NB4 (cell line): ENCODE measurements around the gene HPCAL4.

ENCODE experiments used
- DNase-seq: peaks from one replicate; pipeline ENCODE4 v3.0.0; 2010; ENCODE audit warnings: low read depth
- H3K4me3 ChIP-seq: one replicate; pipeline ENCODE4 v1.5.1; 2011; ENCODE audit warnings: mild to moderate bottlenecking, low read depth, low read length, moderate library complexity
- CTCF ChIP-seq: IDR thresholded peaks from one replicate; pipeline ENCODE4 v1.5.1; 2012; ENCODE audit warnings: low read depth, low read length
- MAX ChIP-seq: IDR thresholded peaks from 2 replicates; pipeline ENCODE4 v1.6.1; 2011; ENCODE audit warnings: low read depth, low read length
- MYC ChIP-seq: IDR thresholded peaks from 2 replicates; pipeline ENCODE4 v1.6.1; 2011; ENCODE audit warnings: low read depth, low read length
- POLR2A ChIP-seq: IDR thresholded peaks from 2 replicates; pipeline ENCODE4 v1.6.1; 2011; ENCODE audit warnings: mild to moderate bottlenecking; ENCODE audit not compliant: insufficient read length; ENCODE audit errors: extremely low read depth

The HPCAL4 gene

GRCh38 chr1:39700348-39700747 lies 9.1 kb upstream of the HPCAL4 start:
- H3K4me3 ChIP-seq: no peak overlapping the region
- TF ChIP-seq POLR2A: no peak
- TF ChIP-seq CTCF: no peak
- TF ChIP-seq MAX: no peak
- TF ChIP-seq MYC: no peak
- no peak for DNase-seq

- TF ChIP-seq CTCF: no peak
- no peak for TF ChIP-seq POLR2A
- TF ChIP-seq MYC: no peak
- TF ChIP-seq MAX: no peak
- DNase-seq: no peak
- no peak overlapping the region for H3K4me3 ChIP-seq
Observed at GRCh38 chr1:39699419-39699818, 8.2 kb upstream of the HPCAL4 start.

- no peak overlapping the region for H3K4me3 ChIP-seq
- DNase-seq: no peak
- TF ChIP-seq CTCF (no peak), MAX (no peak), MYC (no peak), POLR2A (no peak)
Observed at GRCh38 chr1:39698568-39698967, 7.3 kb upstream of the HPCAL4 start.

- no peak overlapping the region for H3K4me3 ChIP-seq
- DNase-seq: no peak
- TF ChIP-seq CTCF (no peak), MAX (no peak), MYC (no peak)
Observed at GRCh38 chr1:39696448-39696847, 5.2 kb upstream of the HPCAL4 start.

GRCh38 chr1:39695016-39695415 lies 3.8 kb upstream of the HPCAL4 start:
- H3K4me3 ChIP-seq: no peak overlapping the region
- DNase-seq: no peak
- no peak for TF ChIP-seq MAX

GRCh38 chr1:39694026-39694425 lies 2.8 kb upstream of the HPCAL4 start:
- H3K4me3 ChIP-seq: no peak overlapping the region
- no peak for DNase-seq
- no peak for TF ChIP-seq MYC
- no peak for TF ChIP-seq POLR2A
- no peak for TF ChIP-seq CTCF
- no peak for TF ChIP-seq MAX
